GM18498 (cell line): ENCODE measurements around the gene EPB41.

Source experiments
- ATAC-seq: cut with Tn5 transposase; IDR thresholded peaks from one replicate; pipeline ENCODE4 v1.9.1; 2021; ENCODE audit warnings: mild to moderate bottlenecking, moderate library complexity; ENCODE audit not compliant: unreplicated experiment

The EPB41 gene

DNA sequence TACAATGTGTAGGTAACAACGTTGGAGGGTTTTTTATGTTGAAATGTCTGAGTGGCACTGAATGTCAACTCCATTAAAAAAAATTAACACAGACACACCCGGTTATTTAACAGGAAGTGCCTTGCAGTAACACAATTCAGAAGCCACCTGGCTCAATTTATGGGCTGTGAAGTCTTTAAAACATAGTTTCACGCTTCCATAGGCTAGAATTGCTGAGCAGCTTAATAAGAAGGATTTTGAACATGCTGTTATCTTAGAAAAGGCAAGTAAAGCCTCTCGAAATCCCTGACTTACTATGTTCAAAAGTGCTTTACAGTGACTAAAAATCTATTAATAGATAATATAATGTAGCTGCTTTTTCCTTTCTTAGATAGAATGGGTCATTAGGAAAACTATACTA is 247.7 kb downstream of the EPB41 start:
- ATAC-seq = no peak

- ATAC-seq = no peak
These were observed 248.2 kb downstream of the EPB41 start for GRCh38 chr1:29162476-29163138.

DNA sequence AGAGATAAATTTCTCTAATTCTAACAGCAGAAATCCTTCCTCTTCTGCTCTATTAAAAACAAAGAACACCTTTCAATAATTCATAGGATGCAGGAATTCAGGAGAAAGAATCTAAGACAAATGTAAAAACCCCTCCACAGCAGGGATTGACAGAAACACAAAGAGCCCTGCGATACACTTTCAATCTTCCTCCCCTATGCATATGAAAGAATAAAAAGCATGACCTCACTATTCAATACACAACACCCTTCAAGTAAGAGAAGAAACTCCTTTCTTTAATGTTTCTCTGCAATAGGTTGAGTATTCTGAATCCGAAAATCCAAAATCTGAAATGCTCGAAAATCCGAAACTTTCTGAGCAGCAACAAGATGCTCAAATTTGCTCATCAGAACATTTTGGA is 250.2 kb downstream of the EPB41 start:
- no peak for ATAC-seq

DNA sequence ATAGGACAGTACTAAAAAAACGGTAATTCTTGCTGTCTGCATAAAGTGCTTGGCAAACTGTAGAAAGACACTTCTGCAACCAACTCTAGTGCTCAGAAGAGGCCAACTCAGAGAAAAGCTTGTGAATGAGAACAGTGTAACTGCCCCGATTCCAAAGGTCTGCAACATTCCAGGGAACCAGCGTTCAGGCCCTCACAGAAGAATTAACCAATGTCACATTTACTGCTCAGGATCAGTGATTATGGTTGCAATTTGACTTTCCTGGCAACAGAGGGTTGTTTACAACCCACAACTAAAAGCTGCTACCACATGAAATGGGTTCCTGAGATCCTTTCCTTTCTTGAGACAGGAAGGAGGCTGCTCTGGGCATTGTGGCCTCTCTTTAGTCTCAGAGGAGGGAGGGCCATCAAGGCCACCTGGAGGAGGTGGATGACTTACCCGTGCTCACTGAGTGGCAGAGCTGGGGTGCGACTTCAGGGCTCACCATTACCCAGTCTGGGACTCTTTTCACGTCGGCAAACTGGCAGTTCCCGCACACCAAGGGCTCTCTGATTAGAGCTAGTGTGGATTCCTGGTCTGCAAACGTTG is 252.0 kb downstream of the EPB41 start:
- ATAC-seq = no peak

GRCh38 chr1:29167904-29168303 is 253.5 kb downstream of the EPB41 start:
- no peak for ATAC-seq
